ENCODE measurements around the gene KPNA3.

- TF ChIP-seq ETS1 (IDR thresholded peaks at IDR 0.05) (no peak), CREB1 (CRISPR knock-in tag; IDR thresholded peaks at IDR 0.05; ENCODE audit: low read depth) (no peak), EZH2 (IDR thresholded peaks at IDR 0.05; ENCODE audit: low read depth, unreplicated experiment) (no peak), REST (IDR thresholded peaks at IDR 0.05; ENCODE audit: unreplicated experiment) (no peak), EZH2phosphoT487 (IDR thresholded peaks at IDR 0.05; ENCODE audit: unreplicated experiment) (no peak), POLR2AphosphoS5 (IDR thresholded peaks at IDR 0.05; ENCODE audit: low read depth) (no peak), ZNF331 (CRISPR knock-in tag; IDR thresholded peaks at IDR 0.05; ENCODE audit: low read depth) (no peak), ZNF114 (CRISPR knock-in tag; IDR thresholded peaks at IDR 0.05) (no peak), JUNB (IDR thresholded peaks at IDR 0.05; ENCODE audit: unreplicated experiment) (no peak), STAT1 (IDR thresholded peaks at IDR 0.05; ENCODE audit: unreplicated experiment) (no peak), NANOG (IDR thresholded peaks at IDR 0.05; ENCODE audit: borderline replicate concordance) (no peak)
- TF ChIP-seq, protein P1, sequence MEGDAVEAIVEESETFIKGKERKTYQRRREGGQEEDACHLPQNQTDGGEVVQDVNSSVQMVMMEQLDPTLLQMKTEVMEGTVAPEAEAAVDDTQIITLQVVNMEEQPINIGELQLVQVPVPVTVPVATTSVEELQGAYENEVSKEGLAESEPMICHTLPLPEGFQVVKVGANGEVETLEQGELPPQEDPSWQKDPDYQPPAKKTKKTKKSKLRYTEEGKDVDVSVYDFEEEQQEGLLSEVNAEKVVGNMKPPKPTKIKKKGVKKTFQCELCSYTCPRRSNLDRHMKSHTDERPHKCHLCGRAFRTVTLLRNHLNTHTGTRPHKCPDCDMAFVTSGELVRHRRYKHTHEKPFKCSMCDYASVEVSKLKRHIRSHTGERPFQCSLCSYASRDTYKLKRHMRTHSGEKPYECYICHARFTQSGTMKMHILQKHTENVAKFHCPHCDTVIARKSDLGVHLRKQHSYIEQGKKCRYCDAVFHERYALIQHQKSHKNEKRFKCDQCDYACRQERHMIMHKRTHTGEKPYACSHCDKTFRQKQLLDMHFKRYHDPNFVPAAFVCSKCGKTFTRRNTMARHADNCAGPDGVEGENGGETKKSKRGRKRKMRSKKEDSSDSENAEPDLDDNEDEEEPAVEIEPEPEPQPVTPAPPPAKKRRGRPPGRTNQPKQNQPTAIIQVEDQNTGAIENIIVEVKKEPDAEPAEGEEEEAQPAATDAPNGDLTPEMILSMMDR (conservative IDR thresholded peaks at IDR 0.05; ENCODE audit: low read depth in 2 of 2) = no peak
- TF ChIP-seq, protein P2, sequence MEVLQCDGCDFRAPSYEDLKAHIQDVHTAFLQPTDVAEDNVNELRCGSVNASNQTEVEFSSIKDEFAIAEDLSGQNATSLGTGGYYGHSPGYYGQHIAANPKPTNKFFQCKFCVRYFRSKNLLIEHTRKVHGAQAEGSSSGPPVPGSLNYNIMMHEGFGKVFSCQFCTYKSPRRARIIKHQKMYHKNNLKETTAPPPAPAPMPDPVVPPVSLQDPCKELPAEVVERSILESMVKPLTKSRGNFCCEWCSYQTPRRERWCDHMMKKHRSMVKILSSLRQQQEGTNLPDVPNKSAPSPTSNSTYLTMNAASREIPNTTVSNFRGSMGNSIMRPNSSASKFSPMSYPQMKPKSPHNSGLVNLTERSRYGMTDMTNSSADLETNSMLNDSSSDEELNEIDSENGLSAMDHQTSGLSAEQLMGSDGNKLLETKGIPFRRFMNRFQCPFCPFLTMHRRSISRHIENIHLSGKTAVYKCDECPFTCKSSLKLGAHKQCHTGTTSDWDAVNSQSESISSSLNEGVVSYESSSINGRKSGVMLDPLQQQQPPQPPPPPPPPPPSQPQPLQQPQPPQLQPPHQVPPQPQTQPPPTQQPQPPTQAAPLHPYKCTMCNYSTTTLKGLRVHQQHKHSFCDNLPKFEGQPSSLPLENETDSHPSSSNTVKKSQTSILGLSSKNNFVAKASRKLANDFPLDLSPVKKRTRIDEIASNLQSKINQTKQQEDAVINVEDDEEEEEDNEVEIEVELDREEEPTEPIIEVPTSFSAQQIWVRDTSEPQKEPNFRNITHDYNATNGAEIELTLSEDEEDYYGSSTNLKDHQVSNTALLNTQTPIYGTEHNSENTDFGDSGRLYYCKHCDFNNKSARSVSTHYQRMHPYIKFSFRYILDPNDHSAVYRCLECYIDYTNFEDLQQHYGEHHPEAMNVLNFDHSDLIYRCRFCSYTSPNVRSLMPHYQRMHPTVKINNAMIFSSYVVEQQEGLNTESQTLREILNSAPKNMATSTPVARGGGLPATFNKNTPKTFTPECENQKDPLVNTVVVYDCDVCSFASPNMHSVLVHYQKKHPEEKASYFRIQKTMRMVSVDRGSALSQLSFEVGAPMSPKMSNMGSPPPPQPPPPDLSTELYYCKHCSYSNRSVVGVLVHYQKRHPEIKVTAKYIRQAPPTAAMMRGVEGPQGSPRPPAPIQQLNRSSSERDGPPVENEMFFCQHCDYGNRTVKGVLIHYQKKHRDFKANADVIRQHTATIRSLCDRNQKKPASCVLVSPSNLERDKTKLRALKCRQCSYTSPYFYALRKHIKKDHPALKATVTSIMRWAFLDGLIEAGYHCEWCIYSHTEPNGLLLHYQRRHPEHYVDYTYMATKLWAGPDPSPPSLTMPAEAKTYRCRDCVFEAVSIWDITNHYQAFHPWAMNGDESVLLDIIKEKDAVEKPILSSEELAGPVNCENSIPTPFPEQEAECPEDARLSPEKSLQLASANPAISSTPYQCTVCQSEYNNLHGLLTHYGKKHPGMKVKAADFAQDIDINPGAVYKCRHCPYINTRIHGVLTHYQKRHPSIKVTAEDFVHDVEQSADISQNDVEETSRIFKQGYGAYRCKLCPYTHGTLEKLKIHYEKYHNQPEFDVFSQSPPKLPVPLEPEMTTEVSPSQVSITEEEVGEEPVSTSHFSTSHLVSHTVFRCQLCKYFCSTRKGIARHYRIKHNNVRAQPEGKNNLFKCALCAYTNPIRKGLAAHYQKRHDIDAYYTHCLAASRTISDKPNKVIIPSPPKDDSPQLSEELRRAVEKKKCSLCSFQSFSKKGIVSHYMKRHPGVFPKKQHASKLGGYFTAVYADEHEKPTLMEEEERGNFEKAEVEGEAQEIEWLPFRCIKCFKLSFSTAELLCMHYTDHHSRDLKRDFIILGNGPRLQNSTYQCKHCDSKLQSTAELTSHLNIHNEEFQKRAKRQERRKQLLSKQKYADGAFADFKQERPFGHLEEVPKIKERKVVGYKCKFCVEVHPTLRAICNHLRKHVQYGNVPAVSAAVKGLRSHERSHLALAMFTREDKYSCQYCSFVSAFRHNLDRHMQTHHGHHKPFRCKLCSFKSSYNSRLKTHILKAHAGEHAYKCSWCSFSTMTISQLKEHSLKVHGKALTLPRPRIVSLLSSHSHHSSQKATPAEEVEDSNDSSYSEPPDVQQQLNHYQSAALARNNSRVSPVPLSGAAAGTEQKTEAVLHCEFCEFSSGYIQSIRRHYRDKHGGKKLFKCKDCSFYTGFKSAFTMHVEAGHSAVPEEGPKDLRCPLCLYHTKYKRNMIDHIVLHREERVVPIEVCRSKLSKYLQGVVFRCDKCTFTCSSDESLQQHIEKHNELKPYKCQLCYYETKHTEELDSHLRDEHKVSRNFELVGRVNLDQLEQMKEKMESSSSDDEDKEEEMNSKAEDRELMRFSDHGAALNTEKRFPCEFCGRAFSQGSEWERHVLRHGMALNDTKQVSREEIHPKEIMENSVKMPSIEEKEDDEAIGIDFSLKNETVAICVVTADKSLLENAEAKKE (CRISPR knock-in tag; IDR thresholded peaks at IDR 0.05) = no peak
These were observed 6.0 kb downstream of the KPNA3 start for GRCh38 chr13:49786401-49787008.

Measured in GM23338 (cell line).